Measurements from ENCODE around the gene ALG8.
A peak's percentile ranks its signal among the peaks of the same experiment; 100 is the strongest.
"Not testable (repeated sequence)": the region's sequence is repeated elsewhere in the genome, so short reads cannot be mapped to it uniquely, and the experiment has no call there.

Gene ALG8

DNA sequence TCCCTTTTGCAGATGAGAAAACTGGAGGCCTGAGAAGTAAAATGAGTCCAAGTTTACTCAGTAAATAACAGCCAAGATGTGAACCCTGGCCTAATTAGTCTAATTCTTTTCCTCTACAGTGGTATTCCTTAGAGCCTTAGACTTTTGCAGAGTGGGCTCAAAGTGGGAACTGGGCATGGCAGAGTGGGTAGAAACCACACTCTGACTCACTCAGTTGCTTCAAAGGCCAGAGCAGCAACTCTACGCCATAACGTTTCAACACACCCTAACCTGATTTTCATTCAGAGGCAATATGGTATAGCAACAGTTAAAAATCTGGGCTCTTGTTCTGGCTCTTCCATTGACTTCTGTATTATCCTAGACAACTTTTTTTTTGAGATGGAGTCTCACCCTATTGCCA is 73.0 kb downstream of the ALG8 start:
- no peak for DNase-seq

DNA sequence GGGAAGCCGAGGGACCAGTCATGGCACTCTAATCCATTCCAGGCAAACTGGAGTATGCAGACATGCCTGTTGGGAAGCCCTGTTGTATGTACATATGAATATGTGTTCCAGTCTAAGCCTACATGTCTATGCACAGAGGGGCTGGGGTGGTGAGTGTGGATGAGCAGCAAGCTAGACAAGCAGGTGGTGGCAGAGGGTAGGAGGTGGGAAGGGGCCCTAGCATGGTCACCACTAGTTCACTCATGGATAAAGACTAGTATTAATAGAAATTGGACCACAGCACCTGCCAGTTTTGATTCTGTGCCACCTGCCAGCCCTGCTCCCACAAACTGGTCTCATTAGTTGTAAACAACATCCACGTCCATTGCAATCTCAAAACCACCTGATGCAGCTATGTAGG is 74.2 kb downstream of the ALG8 start:
- peak in 1 of 2 experiments; percentile 2 for DNase-seq

DNA sequence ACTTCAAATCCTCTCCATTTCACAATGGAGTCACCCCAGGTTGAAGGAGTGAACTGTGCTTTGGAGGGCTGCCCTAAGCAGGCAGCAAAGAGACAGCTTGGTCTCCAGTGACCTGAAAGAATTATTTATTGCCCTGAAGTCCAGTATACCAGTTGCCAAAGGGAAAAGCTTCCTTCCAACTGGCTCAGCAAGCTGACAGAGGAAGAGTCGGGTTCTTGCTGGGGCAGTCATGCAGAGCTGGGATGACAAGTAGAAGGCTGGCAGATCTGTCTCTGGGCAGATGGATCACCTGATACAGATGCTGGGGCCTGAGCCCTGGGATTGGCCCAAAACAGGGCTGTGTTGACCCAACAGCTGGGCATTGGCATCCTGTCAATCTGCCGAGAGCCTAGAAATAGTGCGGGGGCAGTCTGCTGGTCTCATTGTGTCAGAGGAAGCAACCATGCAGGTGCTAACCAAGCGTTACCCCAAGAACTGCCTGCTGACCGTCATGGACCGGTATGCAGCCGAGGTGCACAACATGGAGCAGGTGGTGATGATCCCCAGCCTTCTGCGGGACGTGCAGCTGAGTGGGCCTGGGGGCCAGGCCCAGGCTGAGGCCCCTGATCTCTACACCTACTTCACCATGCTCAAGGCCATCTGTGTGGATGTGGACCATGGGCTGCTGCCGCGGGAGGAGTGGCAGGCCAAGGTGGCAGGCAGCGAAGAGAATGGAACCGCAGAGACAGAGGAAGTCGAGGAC is 75.8 kb downstream of the ALG8 start, which contains the start of gene THRSP:
Gene THRSP (plus strand): TSS at position 422 of the 742 bp plus-strand sequence. CDS start 21 bp downstream, at position 443.
- peak; percentile 74 to 77 for DNase-seq

DNA sequence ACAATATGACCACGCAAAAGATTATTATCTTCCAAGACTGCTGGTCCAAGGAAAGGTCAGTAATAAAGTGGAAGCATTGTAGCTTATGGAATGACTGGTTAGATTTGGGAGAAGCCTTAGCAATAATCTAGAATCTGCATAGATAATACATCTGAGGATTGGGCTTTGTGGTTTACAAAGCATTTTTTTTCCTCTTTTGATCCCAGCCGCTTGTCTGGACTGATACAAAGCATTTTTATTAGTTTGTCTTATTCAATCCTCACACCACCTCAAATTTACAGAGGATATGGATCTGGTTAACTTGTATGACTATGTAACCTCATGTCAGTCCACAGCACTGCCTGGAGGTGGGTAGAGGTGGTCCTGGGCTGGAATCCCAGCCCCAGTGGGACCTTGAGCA is 76.8 kb downstream of the ALG8 start:
- no peak for DNase-seq

DNA sequence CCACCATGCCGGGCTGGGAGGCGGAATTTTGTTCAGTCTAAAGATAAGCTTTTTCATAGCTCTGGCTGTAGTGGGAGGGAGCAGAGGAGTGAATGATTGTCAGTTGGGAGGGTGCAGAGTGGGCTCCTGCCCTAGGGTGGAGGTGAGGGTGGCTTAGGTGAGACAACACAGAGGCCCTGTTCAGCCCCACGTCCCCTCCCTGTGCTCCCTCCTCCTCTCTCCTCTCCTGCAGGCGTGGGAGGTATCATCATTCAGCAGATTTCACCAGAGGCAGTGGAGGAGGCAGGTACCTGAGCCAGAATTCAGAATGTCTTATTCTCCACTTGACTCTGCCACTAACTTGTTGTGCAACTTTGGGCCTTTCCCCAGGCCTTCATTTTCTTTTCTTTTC is 77.5 kb downstream of the ALG8 start:
- DNase-seq, result no peak

DNA sequence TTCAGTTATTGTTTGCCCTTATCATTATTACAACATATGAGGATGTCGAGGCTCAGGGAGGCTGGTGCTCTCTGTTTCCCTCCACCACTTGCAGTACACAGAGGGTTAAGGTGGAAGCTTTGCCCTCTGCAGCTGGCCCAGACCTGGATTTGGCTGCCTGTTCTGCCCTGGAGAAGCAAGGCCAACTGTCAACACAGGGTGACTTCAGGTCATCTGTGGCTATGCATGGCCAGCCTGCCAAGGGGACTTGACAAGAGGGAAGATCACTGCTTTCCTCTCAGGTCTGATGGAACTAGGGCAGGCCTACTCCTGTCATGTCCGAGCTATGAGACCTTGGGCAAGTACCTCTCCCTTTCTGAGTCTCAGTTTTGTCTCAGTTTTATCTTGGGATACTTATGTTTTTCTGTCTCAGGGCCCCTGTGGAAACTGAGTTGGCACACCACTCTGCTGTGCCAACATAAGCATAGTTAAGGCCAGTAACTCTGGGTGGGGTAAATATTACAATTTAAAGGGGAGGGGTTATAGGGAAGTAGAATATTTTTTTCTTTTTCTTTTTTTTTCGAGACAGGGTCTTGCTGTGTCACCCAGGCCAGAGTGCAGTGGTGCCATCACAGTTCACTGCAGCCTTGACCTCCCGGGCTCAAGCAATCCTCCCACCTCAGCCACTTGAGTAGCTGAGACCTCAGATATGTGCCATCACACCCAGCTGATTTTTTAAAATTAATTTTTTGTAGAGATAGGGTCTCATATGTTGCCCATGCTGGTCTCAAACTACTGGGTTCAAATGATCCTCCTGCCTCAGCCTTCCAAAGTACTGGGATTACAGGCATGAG is 78.1 kb downstream of the ALG8 start:
- DNase-seq, result peak; percentile 31 to 54

DNA sequence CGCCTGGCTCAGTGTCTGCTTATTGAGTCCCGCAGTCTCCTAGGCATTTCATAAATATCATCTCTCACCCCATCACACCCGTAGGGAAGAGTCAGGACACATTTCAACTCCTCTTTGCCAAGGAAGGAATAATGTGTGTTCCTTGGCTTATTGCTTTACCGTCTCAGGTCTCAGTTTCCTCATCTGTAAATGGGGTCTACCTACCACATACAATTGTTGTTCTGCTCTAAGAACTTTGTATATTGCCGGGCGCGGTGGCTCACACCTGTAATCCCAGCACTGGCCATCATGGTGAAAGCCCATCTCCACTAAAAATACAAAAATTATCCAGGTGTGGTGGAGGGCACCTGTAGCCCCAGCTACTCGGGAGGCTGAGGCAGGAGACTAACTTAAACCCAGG is 78.9 kb downstream of the ALG8 start:
- DNase-seq, result no peak

DNA sequence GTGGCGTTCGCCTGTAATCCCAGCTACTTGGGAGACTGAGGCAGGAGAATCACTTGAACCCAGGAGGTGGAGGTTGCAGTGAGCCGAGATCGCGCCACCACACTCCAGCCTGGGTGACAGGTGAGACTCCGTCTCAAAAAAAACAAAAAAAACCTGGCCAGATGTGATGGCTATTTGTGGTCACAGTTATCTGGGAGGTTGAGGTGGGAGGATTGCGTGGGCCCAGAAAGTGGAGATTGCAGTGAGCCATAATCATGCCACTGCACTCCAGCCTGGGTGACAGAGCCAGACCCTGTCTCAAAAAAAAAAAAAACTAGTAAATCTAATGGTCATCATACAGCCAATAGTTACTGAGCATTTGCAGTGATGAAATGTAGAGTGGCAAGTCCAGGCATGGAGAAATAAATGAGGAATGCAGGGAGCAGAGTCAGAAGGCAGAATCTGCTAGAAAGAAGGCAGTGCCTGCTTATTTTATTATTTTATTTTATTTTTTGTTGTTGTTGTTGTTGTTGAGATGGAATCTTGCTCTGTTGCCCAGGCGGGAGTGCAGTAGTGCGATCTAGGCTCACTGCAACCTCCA is 79.6 kb downstream of the ALG8 start:
- DNase-seq, result not testable (repeated sequence)

DNA sequence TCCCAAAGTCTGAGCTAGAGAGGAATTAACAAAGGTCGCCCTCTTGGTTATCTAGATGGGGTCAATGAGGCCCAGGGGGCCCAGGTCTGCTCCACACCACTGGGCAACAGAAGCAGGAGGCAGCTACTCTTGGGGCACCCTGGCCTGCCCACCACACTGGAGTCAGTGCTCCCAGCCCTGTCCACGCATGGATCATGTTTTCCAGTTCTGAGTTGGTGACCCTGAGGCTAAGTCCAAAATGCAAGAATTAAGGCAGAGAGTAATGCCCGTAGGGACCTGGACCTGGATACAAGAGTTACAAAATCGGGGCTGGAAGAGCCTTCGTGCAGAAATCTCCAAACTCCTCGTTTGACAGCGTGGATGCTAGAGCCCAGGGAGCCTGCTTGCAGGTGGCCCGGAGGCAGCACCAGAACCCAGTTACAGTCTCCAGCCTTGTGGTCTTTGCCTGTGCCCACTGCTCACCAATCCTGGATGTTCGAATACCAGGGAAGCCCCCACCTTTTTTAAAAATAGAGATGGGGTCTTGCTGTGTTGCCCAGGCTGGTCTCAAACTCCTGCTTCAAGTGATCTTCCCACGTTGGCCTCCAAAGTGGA is 81.9 kb downstream of the ALG8 start:
- no peak for DNase-seq

DNA sequence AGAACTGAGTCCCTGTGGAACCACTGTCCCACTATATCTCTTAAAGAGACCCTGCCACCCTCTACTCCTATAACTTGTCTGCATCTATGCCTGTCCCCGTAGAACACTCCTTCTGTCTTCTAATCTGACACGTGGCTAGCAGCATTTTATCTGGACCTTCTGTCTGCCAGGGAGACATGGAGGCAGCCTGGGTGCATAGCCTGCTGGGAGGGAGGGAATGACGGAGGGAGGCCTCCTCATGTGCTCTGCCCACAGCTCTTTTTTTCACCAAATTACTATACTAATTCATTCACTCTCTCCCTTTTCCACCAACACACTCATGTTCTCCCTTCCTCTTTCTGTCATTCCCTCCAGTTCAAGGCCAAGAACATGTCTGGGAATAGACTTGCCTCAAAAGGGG is 83.3 kb downstream of the ALG8 start:
- DNase-seq, result no peak

DNA sequence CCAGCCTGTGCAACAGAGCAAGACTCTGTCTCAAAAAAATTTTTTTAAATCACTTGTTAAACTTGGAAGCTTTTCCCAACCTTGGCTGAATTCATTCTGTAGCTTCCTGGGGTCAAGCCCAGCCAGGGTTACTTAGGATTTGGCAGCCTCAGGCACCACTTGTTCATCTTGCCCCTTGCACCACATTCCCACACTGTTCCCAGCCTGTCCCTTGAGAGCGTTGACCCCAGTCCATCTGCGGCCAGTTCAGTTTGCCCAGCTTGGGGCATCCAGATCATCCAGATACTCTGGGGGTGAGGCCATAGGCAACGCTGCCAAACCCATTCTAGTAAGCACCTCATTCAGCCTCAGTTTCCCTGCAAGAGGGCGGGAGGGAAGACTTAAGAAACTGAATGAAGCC is 84.5 kb downstream of the ALG8 start:
- no peak for DNase-seq

DNA sequence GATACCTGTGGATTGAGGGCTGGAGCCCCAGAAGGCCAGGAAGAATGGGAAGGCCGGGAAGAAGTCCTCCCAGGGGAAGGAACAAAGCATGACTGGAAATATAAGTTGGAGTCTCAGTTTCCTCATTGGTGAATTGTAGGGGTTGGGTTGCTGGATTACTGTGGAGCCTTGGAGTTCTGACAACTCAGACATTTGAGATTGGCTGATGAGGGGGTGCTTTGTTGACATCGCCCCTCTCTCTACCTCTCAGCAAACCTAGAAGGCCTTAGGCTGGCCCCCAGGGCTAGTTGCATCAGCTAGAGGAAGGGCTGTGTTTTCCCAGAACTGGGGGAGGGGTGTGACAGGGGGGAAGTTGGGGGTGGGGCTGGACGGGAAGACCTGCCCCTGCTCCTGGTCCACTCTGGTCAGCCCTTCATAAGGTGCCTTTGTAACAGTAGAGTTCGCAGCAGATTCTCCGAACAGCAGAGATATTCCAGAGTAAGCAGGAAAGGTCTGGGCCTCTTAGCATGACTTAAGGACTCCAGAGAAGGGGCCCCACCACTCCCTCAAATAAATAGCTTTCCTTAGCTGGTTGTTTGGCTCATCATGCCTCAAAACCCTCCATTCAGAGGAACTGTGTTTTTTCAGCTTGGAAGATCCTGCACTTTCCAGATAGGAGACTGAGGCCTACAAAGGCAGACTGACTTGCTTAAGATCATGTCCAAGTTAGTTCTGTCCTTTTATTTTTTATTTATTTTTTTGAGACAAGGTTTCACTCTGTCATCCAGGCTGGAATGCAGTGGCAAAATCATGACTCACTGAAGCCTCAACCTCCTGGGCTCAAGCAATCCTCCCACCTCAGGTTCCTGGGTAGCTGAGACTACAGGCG is 88.2 kb downstream of the ALG8 start:
- no peak for DNase-seq

Data from cerebellar nuclear complex (tissue), 1 donor.